Endodermal cell (in vitro differentiated cells): ENCODE data around the gene APAF1. TPM values are rescaled to one million over a fixed set of nuclear protein-coding genes. Genes with fewer than 3 reads are reported as not detected.

ENCODE experiments used
- DNase-seq: peaks from one replicate; pipeline ENCODE4 v3.0.0-alpha.2; 2017
- H3K27ac ChIP-seq: 2 replicates; pipeline ENCODE4 v1.5.1; 2013; ENCODE audit warnings: mild to moderate bottlenecking, low read depth, low read length, moderate library complexity
- H3K27me3 ChIP-seq: 2 replicates; pipeline ENCODE4 v1.6.1; 2013; ENCODE audit warnings: mild to moderate bottlenecking, low read length, moderate library complexity; ENCODE audit not compliant: insufficient read depth, control insufficient read depth, poor library complexity, severe bottlenecking
- H3K36me3 ChIP-seq: 2 replicates; pipeline ENCODE4 v1.7.0; 2013; ENCODE audit warnings: mild to moderate bottlenecking, low read length, moderate library complexity; ENCODE audit not compliant: control insufficient read depth, insufficient read depth
- H3K4me1 ChIP-seq: one replicate; pipeline ENCODE4 v1.7.0; 2013; ENCODE audit warnings: low read length; ENCODE audit not compliant: control insufficient read depth, insufficient read depth
- H3K4me3 ChIP-seq: 2 replicates; pipeline ENCODE4 v1.5.1; 2013; ENCODE audit warnings: mild to moderate bottlenecking, low read length, moderate library complexity
- H3K9ac ChIP-seq: 2 replicates; pipeline ENCODE4 v1.6.1; 2013; ENCODE audit warnings: mild to moderate bottlenecking, low read length, moderate library complexity; ENCODE audit not compliant: poor library complexity, severe bottlenecking; ENCODE audit errors: extremely low read depth
- H3K9me3 ChIP-seq: 2 replicates; pipeline ENCODE4 v1.6.1; 2013; ENCODE audit warnings: mild to moderate bottlenecking, low read length, moderate library complexity; ENCODE audit not compliant: control insufficient read depth
- H3K27ac Mint-ChIP-seq: 2 replicates; pipeline ENCODE4 v1.8.0; 2020; ENCODE audit warnings: mixed read lengths
- H3K27me3 Mint-ChIP-seq: 2 replicates; pipeline ENCODE4 v1.8.0; 2021; ENCODE audit warnings: mild to moderate bottlenecking, mixed read lengths; ENCODE audit not compliant: insufficient read depth
- H3K36me3 Mint-ChIP-seq: 2 replicates; pipeline ENCODE4 v1.8.0; 2020; ENCODE audit warnings: low read depth, mixed read lengths
- H3K4me1 Mint-ChIP-seq: 2 replicates; pipeline ENCODE4 v1.8.0; 2020; ENCODE audit warnings: mixed read lengths
- H3K4me3 Mint-ChIP-seq: 2 replicates; pipeline ENCODE4 v1.8.0; 2020; ENCODE audit warnings: mild to moderate bottlenecking, moderate library complexity, mixed read lengths
- H3K9me3 Mint-ChIP-seq: 2 replicates; pipeline ENCODE4 v1.8.0; 2020; ENCODE audit warnings: mild to moderate bottlenecking, mixed read lengths
- WGBS, 2 experiments: methylation state at CpG; one replicate each; pipeline versions ENCODE4 v1.1.5 to v1.1.7; 2013; ENCODE audit warnings: missing lambda C conversion rate in 2 of 2, mixed read lengths in 1 of 2; ENCODE audit not compliant: insufficient coverage in 1 of 2, insufficient read length in 1 of 2; 5-methylcytosine and 5-hydroxymethylcytosine counted together
- total RNA-seq, 2 donors: library from RNA; stranded (reverse); fragmentation: NEBNext Ultra II Directional in 1 of 2; extraction: Animal tissue kit (Norgen Biotek cat#: 25700) in 1 of 2; gene quantifications; 2 replicates in 1 of 2; 3 replicates in 1 of 2; pipeline ENCODE4 v1.2.1, GENCODE V29; 2021
- TF ChIP-seq, protein P1 (sequence below): fragments of 200-600 bp; sonication (generic); conservative IDR thresholded peaks from 2 replicates; pipeline ENCODE4 v1.5.0; 2021; ENCODE audit warnings: antibody characterized with exemption, mild to moderate bottlenecking

APAF1 gene
- total RNA-seq, 2 donors from 2014 or later: 23.8 to 32.4 TPM

DNA sequence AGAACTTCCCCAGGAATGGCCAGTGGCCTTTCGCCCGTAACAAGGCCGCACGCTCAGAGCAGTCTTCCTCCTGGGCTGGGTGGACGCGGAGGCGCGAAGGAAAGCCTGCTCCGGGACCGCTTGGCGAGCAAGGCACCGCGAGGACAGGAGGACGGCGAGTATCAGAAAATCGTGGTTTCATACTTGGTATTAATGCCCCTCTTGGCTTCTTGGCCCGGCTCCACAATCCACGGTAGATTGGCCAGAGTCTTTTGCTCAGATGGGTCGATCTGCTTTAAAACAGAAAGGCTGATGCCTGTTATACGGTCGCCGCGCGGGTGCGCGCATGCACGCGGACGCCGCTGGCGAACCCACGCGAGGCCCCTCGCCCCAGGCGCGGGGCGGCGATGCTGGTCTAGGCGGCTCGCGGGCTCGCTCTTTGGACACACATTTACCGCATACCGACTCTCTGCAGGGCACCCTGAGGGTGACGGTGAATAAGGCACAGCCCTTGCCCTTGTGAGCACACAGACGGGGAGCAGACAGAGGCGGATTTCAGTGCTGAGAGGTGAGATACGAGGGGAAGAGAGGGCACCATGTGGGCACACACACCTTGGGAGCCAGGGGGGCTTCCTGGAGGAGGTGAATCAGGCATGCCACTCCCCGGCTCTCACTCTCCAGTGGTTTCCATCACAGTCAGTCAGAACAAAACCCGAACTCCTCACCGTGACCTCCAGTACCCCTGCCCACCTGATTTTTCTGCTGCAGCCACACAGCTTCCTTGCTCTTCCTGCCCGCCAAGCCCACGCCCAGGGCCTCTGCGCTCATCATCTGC is 100.7 kb downstream of the APAF1 start:
- Histone ChIP-seq H3K9me3 (no peaks in the 10 kb centered on the region), H3K27me3 (peaks cover 9% of the 10 kb centered on the region), H3K27ac (no peak overlapping the region), H3K9ac (no peak overlapping the region), H3K36me3 (peaks cover 54% of the 10 kb centered on the region), H3K4me1 (no peaks in the 10 kb centered on the region), H3K4me3 (no peak overlapping the region)
- Mint-ChIP-seq H3K27ac (no peak overlapping the region), H3K4me1 (peaks cover 6% of the 10 kb centered on the region), H3K27me3 (peaks cover 30% of the 10 kb centered on the region), H3K4me3 (peak overlapping the region; percentile 19), H3K36me3 (peaks cover 60% of the 10 kb centered on the region), H3K9me3 (no peaks in the 10 kb centered on the region)
- TF ChIP-seq, protein P1, sequence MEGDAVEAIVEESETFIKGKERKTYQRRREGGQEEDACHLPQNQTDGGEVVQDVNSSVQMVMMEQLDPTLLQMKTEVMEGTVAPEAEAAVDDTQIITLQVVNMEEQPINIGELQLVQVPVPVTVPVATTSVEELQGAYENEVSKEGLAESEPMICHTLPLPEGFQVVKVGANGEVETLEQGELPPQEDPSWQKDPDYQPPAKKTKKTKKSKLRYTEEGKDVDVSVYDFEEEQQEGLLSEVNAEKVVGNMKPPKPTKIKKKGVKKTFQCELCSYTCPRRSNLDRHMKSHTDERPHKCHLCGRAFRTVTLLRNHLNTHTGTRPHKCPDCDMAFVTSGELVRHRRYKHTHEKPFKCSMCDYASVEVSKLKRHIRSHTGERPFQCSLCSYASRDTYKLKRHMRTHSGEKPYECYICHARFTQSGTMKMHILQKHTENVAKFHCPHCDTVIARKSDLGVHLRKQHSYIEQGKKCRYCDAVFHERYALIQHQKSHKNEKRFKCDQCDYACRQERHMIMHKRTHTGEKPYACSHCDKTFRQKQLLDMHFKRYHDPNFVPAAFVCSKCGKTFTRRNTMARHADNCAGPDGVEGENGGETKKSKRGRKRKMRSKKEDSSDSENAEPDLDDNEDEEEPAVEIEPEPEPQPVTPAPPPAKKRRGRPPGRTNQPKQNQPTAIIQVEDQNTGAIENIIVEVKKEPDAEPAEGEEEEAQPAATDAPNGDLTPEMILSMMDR: no peak
- peak; percentile 73 for DNase-seq
- WGBS, 2 experiments: 74 to 77% methylated on average over 44 to 54 of the region's 54 CpGs

DNA sequence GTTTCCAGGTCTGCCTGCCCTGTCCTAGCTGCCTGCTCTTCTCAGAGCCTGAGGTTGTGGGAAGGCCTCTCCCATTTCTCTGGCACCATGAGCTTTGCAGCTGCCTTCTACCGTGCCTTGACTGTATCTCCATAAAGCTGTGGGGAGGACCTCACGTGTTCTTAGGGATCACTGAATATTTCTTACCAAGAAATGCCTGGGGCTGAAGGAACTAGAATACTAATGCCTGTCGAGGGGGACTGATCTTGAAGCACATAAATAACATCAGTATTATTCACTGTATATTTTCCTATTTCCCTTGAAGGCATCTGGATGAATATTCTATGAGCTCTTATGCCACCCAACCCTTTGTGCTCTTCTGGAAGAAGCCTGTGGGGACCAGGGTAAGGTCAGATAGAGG is 103.4 kb downstream of the APAF1 start:
- TF ChIP-seq, protein P1: no peak
- no peak overlapping the region for H3K4me3 ChIP-seq
- Mint-ChIP-seq H3K27me3 (peaks cover 19% of the 10 kb centered on the region), H3K36me3 (peaks cover 48% of the 10 kb centered on the region), H3K9me3 (no peaks in the 10 kb centered on the region), H3K4me3 (no peak overlapping the region), H3K4me1 (peaks cover 14% of the 10 kb centered on the region), H3K27ac (no peak overlapping the region)
- peaks cover 57% of the 10 kb centered on the region for H3K36me3 ChIP-seq
- no peak for DNase-seq
- no peaks in the 10 kb centered on the region for H3K9me3 ChIP-seq
- no peak overlapping the region for H3K9ac ChIP-seq
- no peak overlapping the region for H3K27ac ChIP-seq
- H3K4me1 ChIP-seq: peaks cover 6% of the 10 kb centered on the region
- 87 to 90% methylated on average over 3 of the region's 3 CpGs for WGBS, 2 experiments
- peaks cover 9% of the 10 kb centered on the region for H3K27me3 ChIP-seq

DNA sequence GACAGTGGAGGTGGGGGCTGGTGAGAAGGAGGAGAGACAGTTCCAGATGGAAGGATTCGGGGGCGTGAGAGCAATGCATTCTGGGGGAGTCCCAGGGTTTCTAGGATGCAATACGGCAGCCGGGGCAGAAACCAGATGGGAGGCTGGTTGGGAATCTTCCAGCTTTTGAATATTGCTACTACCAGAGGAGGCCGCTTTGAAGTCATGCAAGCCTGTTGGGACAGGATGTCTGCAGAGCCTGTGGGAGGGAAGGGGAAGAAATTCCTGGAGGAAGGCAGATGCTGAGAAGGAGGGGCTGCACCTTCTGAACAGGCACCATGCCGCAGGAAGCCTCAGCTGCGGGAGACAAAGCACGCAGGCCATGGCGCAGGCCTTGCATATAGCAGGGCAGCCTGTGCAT is 105.4 kb downstream of the APAF1 start:
- Mint-ChIP-seq H3K27ac (no peak overlapping the region), H3K27me3 (peaks cover 19% of the 10 kb centered on the region), H3K9me3 (no peaks in the 10 kb centered on the region), H3K4me3 (no peak overlapping the region), H3K36me3 (peaks cover 60% of the 10 kb centered on the region), H3K4me1 (peaks cover 27% of the 10 kb centered on the region)
- peaks cover 6% of the 10 kb centered on the region for H3K27me3 ChIP-seq
- DNase-seq: peak; percentile 69
- no peaks in the 10 kb centered on the region for H3K9me3 ChIP-seq
- no peak overlapping the region for H3K27ac ChIP-seq
- peaks cover 58% of the 10 kb centered on the region for H3K36me3 ChIP-seq
- peaks cover 17% of the 10 kb centered on the region for H3K4me1 ChIP-seq
- WGBS, 2 experiments: 81 to 94% methylated on average over 9 of the region's 9 CpGs
- H3K4me3 ChIP-seq: no peak overlapping the region
- TF ChIP-seq, protein P1: no peak
- H3K9ac ChIP-seq: no peak overlapping the region
